ENCODE results near the gene KCTD2.
"Not testable (repeated sequence)": the region's sequence is repeated elsewhere in the genome, so short reads cannot be mapped to it uniquely, and the experiment has no call there.

Gene KCTD2

GRCh38 chr17:75032720-75033280 is 14.2 kb upstream of the KCTD2 start:
- H3K4me3 ChIP-seq (ENCODE audit: low read depth, low read length): peak overlapping the region; percentile 85
- in situ Hi-C loops (cut with HindIII; ENCODE audit: low sequenced_read_pairs): no loop called here
- no peak for TF ChIP-seq CTCF (IDR thresholded peaks at IDR 0.05; ENCODE audit: low read depth, low read length)
- DNase-seq (ENCODE audit: low read depth, low spot score): peak; percentile 11

GRCh38 chr17:75033346-75034235 is 13.4 kb upstream of the KCTD2 start:
- no peak for TF ChIP-seq CTCF (IDR thresholded peaks at IDR 0.05; ENCODE audit: low read depth, low read length)
- in situ Hi-C loops (cut with HindIII; ENCODE audit: low sequenced_read_pairs): no loop called here
- peak; percentile 92 for DNase-seq (ENCODE audit: low read depth, low spot score)
- peak overlapping the region; percentile 85 for H3K4me3 ChIP-seq (ENCODE audit: low read depth, low read length)

- peak overlapping the region; percentile 85 for H3K4me3 ChIP-seq (ENCODE audit: low read depth, low read length)
- peak; percentile 87 for DNase-seq (ENCODE audit: low read depth, low spot score)
- no peak for TF ChIP-seq CTCF (IDR thresholded peaks at IDR 0.05; ENCODE audit: low read depth, low read length)
- in situ Hi-C loops (cut with HindIII; ENCODE audit: low sequenced_read_pairs): no loop called here
These were observed 12.7 kb upstream of the KCTD2 start for GRCh38 chr17:75034236-75034908.

GRCh38 chr17:75036643-75037268 is 10.3 kb upstream of the KCTD2 start:
- peak; percentile 51 for DNase-seq (ENCODE audit: low read depth, low spot score)
- H3K4me3 ChIP-seq (ENCODE audit: low read depth, low read length): no peak overlapping the region
- no peak for TF ChIP-seq CTCF (IDR thresholded peaks at IDR 0.05; ENCODE audit: low read depth, low read length)
- in situ Hi-C loops (cut with HindIII; ENCODE audit: low sequenced_read_pairs): no loop called here

GRCh38 chr17:75039238-75039637 is 7.8 kb upstream of the KCTD2 start:
- TF ChIP-seq CTCF (IDR thresholded peaks at IDR 0.05; ENCODE audit: low read depth, low read length): no peak
- DNase-seq (ENCODE audit: low read depth, low spot score): no peak
- in situ Hi-C loops (cut with HindIII; ENCODE audit: low sequenced_read_pairs): no loop called here
- no peak overlapping the region for H3K4me3 ChIP-seq (ENCODE audit: low read depth, low read length)

GRCh38 chr17:75041656-75042280 is 5.3 kb upstream of the KCTD2 start:
- no peak overlapping the region for H3K4me3 ChIP-seq (ENCODE audit: low read depth, low read length)
- no peak for DNase-seq (ENCODE audit: low read depth, low spot score)
- TF ChIP-seq CTCF (IDR thresholded peaks at IDR 0.05; ENCODE audit: low read depth, low read length): no peak
- in situ Hi-C loops (cut with HindIII; ENCODE audit: low sequenced_read_pairs): no loop called here

- DNase-seq (ENCODE audit: low read depth, low spot score); in situ Hi-C loops (cut with HindIII; ENCODE audit: low sequenced_read_pairs); H3K4me3 ChIP-seq (ENCODE audit: low read depth, low read length): not testable (repeated sequence)
These were observed 3.2 kb upstream of the KCTD2 start for GRCh38 chr17:75043789-75044188.

All from astrocyte of the spinal cord (primary cell).